Stomach (tissue), 4 donors: ENCODE data around the gene STRIP2.

Experiments used
- CTCF ChIP-seq, 7 experiments: fragments of 450-650 bp in 4 of 7; fragments of 200-600 bp in 3 of 7; sonication (generic) in 3 of 7; IDR thresholded peaks; one replicate each; pipeline ENCODE4 v1.5.1; 2016 to 2019; ENCODE audit warnings: antibody characterized with exemption in 7 of 7, control low read depth in 2 of 7, mild to moderate bottlenecking in 1 of 7
- EP300 ChIP-seq: sonication (generic); formaldehyde crosslinking; IDR thresholded peaks from one replicate; pipeline ENCODE4 v1.6.1; 2017; ENCODE audit warnings: antibody characterized with exemption
- POLR2A ChIP-seq, 4 donors: fragments of 450-650 bp; IDR thresholded peaks; one replicate each; pipeline ENCODE4 v1.6.1; 2016; ENCODE audit warnings: antibody characterized with exemption in 4 of 4, control low read depth in 2 of 4, mild to moderate bottlenecking in 1 of 4, moderate library complexity in 1 of 4
- POLR2AphosphoS5 ChIP-seq, 3 donors: sonication (generic); formaldehyde crosslinking; IDR thresholded peaks; one replicate each; pipeline ENCODE4 v1.6.1; 2016; ENCODE audit warnings: antibody characterized with exemption in 3 of 3

DNA sequence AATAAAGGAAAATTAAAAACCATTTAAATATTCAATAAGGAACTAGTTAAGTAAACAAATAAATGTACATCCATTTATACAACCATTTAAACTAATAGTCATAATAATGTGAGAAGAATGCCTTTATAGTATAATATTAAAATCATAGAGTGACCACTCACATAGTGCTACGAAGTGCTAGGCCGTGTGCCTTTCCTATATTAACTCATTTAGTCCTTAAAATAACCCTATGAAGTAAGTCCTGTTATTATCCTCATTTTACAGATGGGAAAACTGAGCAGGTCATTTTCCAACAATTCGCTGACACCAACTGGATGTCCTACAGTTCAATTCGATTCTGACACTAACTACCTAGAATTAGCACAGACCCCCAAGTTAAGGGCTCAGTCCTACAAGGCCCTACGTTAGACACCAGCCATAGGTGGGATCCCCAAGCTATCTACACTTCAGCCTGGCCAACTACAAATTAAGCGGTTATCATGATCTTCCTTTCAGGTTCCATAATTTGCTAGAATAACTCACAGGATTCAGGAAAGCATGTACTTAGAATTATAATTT lies 4.1 kb downstream of the STRIP2 start:
- TF ChIP-seq CTCF (IDR thresholded peaks at IDR 0.05) (no peak), POLR2AphosphoS5 (IDR thresholded peaks at IDR 0.05) (no peak), POLR2A (IDR thresholded peaks at IDR 0.05) (no peak), EP300 (no peak)
